ENCODE data around the gene HMGCS1. TPM values are rescaled to one million over a fixed set of nuclear protein-coding genes. Genes with fewer than 3 reads are reported as not detected.
"Not testable (repeated sequence)": the region's sequence is repeated elsewhere in the genome, so short reads cannot be mapped to it uniquely, and the experiment has no call there.

Gene HMGCS1
- total and polyA plus RNA-seq, 7 experiments from 2014 or later: 8.9 to 77.5 (median 34.6) TPM

- Mint-ChIP-seq H3K4me1 (peaks cover 0 to 2% (median 0%) of the 10 kb centered on the region in 7 donors), H3K36me3 (peaks cover 0 to 4% (median 0%) of the 10 kb centered on the region in 5 donors), H3K27me3 (peaks cover 0 to 23% (median 8%) of the 10 kb centered on the region in 5 donors), H3K9me3 (peaks cover 0 to 6% (median 0%) of the 10 kb centered on the region in 11 donors), H3K4me3 (no peak overlapping the region), H3K27ac (no peak overlapping the region)
- intact Hi-C loops (cut with micrococcal nuclease): no loop called here
- POLR2A ChIA-PET: no interaction called here
- Histone ChIP-seq H3K27me3 (ENCODE audit: control insufficient read depth in 2 of 2, insufficient read depth in 2 of 2, low read length in 2 of 2) (no peaks in the 10 kb centered on the region), H3K9me3 (ENCODE audit: control insufficient read depth in 2 of 3, low read length in 3 of 3) (no peaks in the 10 kb centered on the region), H3K4me3 (ENCODE audit: low read length) (no peak overlapping the region), H3K4me1 (ENCODE audit: control insufficient read depth in 2 of 2, insufficient read depth in 2 of 2, low read length in 2 of 2) (no peaks in the 10 kb centered on the region), H3K36me3 (ENCODE audit: control insufficient read depth in 2 of 3, insufficient read depth in 3 of 3, low read length in 3 of 3) (no peaks in the 10 kb centered on the region), H3K27ac (ENCODE audit: low read depth, low read length) (no peak overlapping the region)
- DNase-seq (no peak), ATAC-seq (no peak)
- CTCF ChIA-PET: no interaction called here
Measured at GRCh38 chr5:43275391-43275790, 37.8 kb downstream of the HMGCS1 start.

- Mint-ChIP-seq H3K27ac (no peak overlapping the region), H3K4me3 (no peak overlapping the region), H3K4me1 (peaks cover 0 to 2% (median 0%) of the 10 kb centered on the region in 7 donors), H3K27me3 (peaks cover 0 to 29% (median 14%) of the 10 kb centered on the region in 5 donors), H3K9me3 (peaks cover 0 to 13% (median 0%) of the 10 kb centered on the region in 11 donors), H3K36me3 (peaks cover 0 to 9% (median 4%) of the 10 kb centered on the region in 5 donors)
- no peak overlapping the region for H3K27ac ChIP-seq (ENCODE audit: low read depth, low read length)
- H3K36me3 ChIP-seq (ENCODE audit: control insufficient read depth in 2 of 3, insufficient read depth in 3 of 3, low read length in 3 of 3): no peaks in the 10 kb centered on the region
- intact Hi-C loops (cut with micrococcal nuclease): no loop called here
- DNase-seq: no peak
- POLR2A ChIA-PET: no interaction called here
- H3K9me3 ChIP-seq (ENCODE audit: control insufficient read depth in 2 of 3, low read length in 3 of 3): no peaks in the 10 kb centered on the region
- ATAC-seq: no peak
- CTCF ChIA-PET: no interaction called here
- no peaks in the 10 kb centered on the region for H3K27me3 ChIP-seq (ENCODE audit: control insufficient read depth in 2 of 2, insufficient read depth in 2 of 2, low read length in 2 of 2)
- no peaks in the 10 kb centered on the region for H3K4me1 ChIP-seq (ENCODE audit: control insufficient read depth in 2 of 2, insufficient read depth in 2 of 2, low read length in 2 of 2)
- H3K4me3 ChIP-seq (ENCODE audit: low read length): no peak overlapping the region
Measured at GRCh38 chr5:43274435-43275114, 38.6 kb downstream of the HMGCS1 start.

GRCh38 chr5:43273552-43273951 lies 39.7 kb downstream of the HMGCS1 start:
- no peak overlapping the region for H3K27ac ChIP-seq (ENCODE audit: low read depth, low read length)
- Mint-ChIP-seq H3K27me3 (peaks cover 0 to 29% (median 14%) of the 10 kb centered on the region in 5 donors), H3K27ac (no peak overlapping the region), H3K4me1 (peaks cover 0 to 2% (median 0%) of the 10 kb centered on the region in 7 donors), H3K4me3 (no peak overlapping the region), H3K9me3 (peaks cover 0 to 13% (median 2%) of the 10 kb centered on the region in 11 donors), H3K36me3 (peaks cover 0 to 9% (median 4%) of the 10 kb centered on the region in 5 donors)
- H3K27me3 ChIP-seq (ENCODE audit: control insufficient read depth in 2 of 2, insufficient read depth in 2 of 2, low read length in 2 of 2): no peaks in the 10 kb centered on the region
- DNase-seq: no peak
- no peak overlapping the region for H3K4me3 ChIP-seq (ENCODE audit: low read length)
- CTCF ChIA-PET: no interaction called here
- no peaks in the 10 kb centered on the region for H3K9me3 ChIP-seq (ENCODE audit: control insufficient read depth in 2 of 3, low read length in 3 of 3)
- ATAC-seq: no peak
- H3K36me3 ChIP-seq (ENCODE audit: control insufficient read depth in 2 of 3, insufficient read depth in 3 of 3, low read length in 3 of 3): no peaks in the 10 kb centered on the region
- POLR2A ChIA-PET: no interaction called here
- no peaks in the 10 kb centered on the region for H3K4me1 ChIP-seq (ENCODE audit: control insufficient read depth in 2 of 2, insufficient read depth in 2 of 2, low read length in 2 of 2)
- intact Hi-C loops (cut with micrococcal nuclease): no loop called here

GRCh38 chr5:43270645-43271044 lies 42.6 kb downstream of the HMGCS1 start:
- H3K27ac Mint-ChIP-seq: no peak overlapping the region
- no peak for ATAC-seq
- CTCF ChIA-PET: no interaction called here

GRCh38 chr5:43268188-43268820 lies 44.9 kb downstream of the HMGCS1 start:
- Histone ChIP-seq H3K36me3 (ENCODE audit: control insufficient read depth in 2 of 3, insufficient read depth in 3 of 3, low read length in 3 of 3) (no peaks in the 10 kb centered on the region), H3K4me3 (ENCODE audit: low read length) (no peak overlapping the region), H3K9me3 (ENCODE audit: control insufficient read depth in 2 of 3, low read length in 3 of 3) (no peaks in the 10 kb centered on the region), H3K27me3 (ENCODE audit: control insufficient read depth in 2 of 2, insufficient read depth in 2 of 2, low read length in 2 of 2) (no peaks in the 10 kb centered on the region), H3K27ac (ENCODE audit: low read depth, low read length) (no peak overlapping the region), H3K4me1 (ENCODE audit: control insufficient read depth in 2 of 2, insufficient read depth in 2 of 2, low read length in 2 of 2) (no peaks in the 10 kb centered on the region)
- H3K4me3 Mint-ChIP-seq: no peak overlapping the region
- H3K27me3 Mint-ChIP-seq: peaks cover 18 to 41% (median 36%) of the 10 kb centered on the region in 5 donors
- H3K27ac Mint-ChIP-seq: no peak overlapping the region
- no peak for DNase-seq
- peaks cover 4 to 28% (median 10%) of the 10 kb centered on the region in 11 donors for H3K9me3 Mint-ChIP-seq
- peaks cover 0 to 10% (median 2%) of the 10 kb centered on the region in 7 donors for H3K4me1 Mint-ChIP-seq
- no peak for ATAC-seq
- CTCF ChIA-PET: no interaction called here
- POLR2A ChIA-PET: no interaction called here
- intact Hi-C loops (cut with micrococcal nuclease): no loop called here
- peaks cover 5 to 16% (median 11%) of the 10 kb centered on the region in 5 donors for H3K36me3 Mint-ChIP-seq

More at GRCh38 chr5:43270645-43271044, 42.6 kb downstream of the HMGCS1 start:
- Mint-ChIP-seq H3K36me3 (peaks cover 5 to 12% (median 8%) of the 10 kb centered on the region in 5 donors), H3K9me3 (peaks cover 2 to 24% (median 7%) of the 10 kb centered on the region in 11 donors), H3K4me1 (peaks cover 0 to 10% (median 2%) of the 10 kb centered on the region in 7 donors), H3K4me3 (no peak overlapping the region), H3K27me3 (peaks cover 0 to 35% (median 26%) of the 10 kb centered on the region in 5 donors)
- DNase-seq: no peak
- H3K27ac ChIP-seq (ENCODE audit: low read depth, low read length): no peak overlapping the region
- no peaks in the 10 kb centered on the region for H3K27me3 ChIP-seq (ENCODE audit: control insufficient read depth in 2 of 2, insufficient read depth in 2 of 2, low read length in 2 of 2)
- POLR2A ChIA-PET: no interaction called here
- H3K36me3 ChIP-seq (ENCODE audit: control insufficient read depth in 2 of 3, insufficient read depth in 3 of 3, low read length in 3 of 3): no peaks in the 10 kb centered on the region
- no peak overlapping the region for H3K4me3 ChIP-seq (ENCODE audit: low read length)
- H3K4me1 ChIP-seq (ENCODE audit: control insufficient read depth in 2 of 2, insufficient read depth in 2 of 2, low read length in 2 of 2): no peaks in the 10 kb centered on the region
- intact Hi-C loops (cut with micrococcal nuclease): no loop called here
- H3K9me3 ChIP-seq (ENCODE audit: control insufficient read depth in 2 of 3, low read length in 3 of 3): no peaks in the 10 kb centered on the region

- CTCF ChIA-PET; H3K27ac ChIP-seq (ENCODE audit: low read depth, low read length); intact Hi-C loops (cut with micrococcal nuclease); H3K27me3 ChIP-seq (ENCODE audit: control insufficient read depth in 2 of 2, insufficient read depth in 2 of 2, low read length in 2 of 2); DNase-seq; H3K4me1 ChIP-seq (ENCODE audit: control insufficient read depth in 2 of 2, insufficient read depth in 2 of 2, low read length in 2 of 2); H3K4me3 Mint-ChIP-seq; POLR2A ChIA-PET; H3K36me3 ChIP-seq (ENCODE audit: control insufficient read depth in 2 of 3, insufficient read depth in 3 of 3, low read length in 3 of 3); H3K27ac Mint-ChIP-seq; H3K9me3 ChIP-seq (ENCODE audit: control insufficient read depth in 2 of 3, low read length in 3 of 3); H3K4me3 ChIP-seq (ENCODE audit: low read length); ATAC-seq; H3K4me1 Mint-ChIP-seq: not testable (repeated sequence)
- Mint-ChIP-seq H3K9me3 (peaks cover 0 to 29% (median 13%) of the 10 kb centered on the region in 11 donors), H3K27me3 (peaks cover 19 to 47% (median 37%) of the 10 kb centered on the region in 5 donors), H3K36me3 (peaks cover 0 to 12% (median 8%) of the 10 kb centered on the region in 5 donors)
Measured at GRCh38 chr5:43262269-43262668, 50.9 kb downstream of the HMGCS1 start.

All from naive thymus-derived CD4-positive, alpha-beta T cell (primary cell).